NCI-H2171 treated with DMSO at 0.1 percent for 48 hours (cell line): Measurements from ENCODE around the gene ATP8A2.
"Not testable (repeated sequence)": the region's sequence is repeated elsewhere in the genome, so short reads cannot be mapped to it uniquely, and the experiment has no call there.

ENCODE experiments used
- DNase-seq: peaks from one replicate; lab custom pipeline; 2025; lab: John Stamatoyannopoulos, UW

The ATP8A2 gene

GRCh38 chr13:25463496-25463895 is 91.7 kb downstream of the ATP8A2 start:
- no peak for DNase-seq

- DNase-seq = peak; percentile 65
Observed at GRCh38 chr13:25466880-25467279, 95.1 kb downstream of the ATP8A2 start.

- DNase-seq = peak; percentile 63
Observed at GRCh38 chr13:25468325-25469168, 96.8 kb downstream of the ATP8A2 start.

GRCh38 chr13:25469169-25469525 is 97.4 kb downstream of the ATP8A2 start:
- DNase-seq = no peak

- no peak for DNase-seq
Observed at GRCh38 chr13:25473864-25474263, 102.1 kb downstream of the ATP8A2 start.

GRCh38 chr13:25478186-25478585 is 106.4 kb downstream of the ATP8A2 start:
- no peak for DNase-seq

- no peak for DNase-seq
Observed at GRCh38 chr13:25489238-25489637, 117.5 kb downstream of the ATP8A2 start.

GRCh38 chr13:25490236-25490635 is 118.5 kb downstream of the ATP8A2 start:
- DNase-seq = no peak

GRCh38 chr13:25493931-25494640 is 122.3 kb downstream of the ATP8A2 start:
- no peak for DNase-seq

- no peak for DNase-seq
Observed at GRCh38 chr13:25494698-25495411, 123.1 kb downstream of the ATP8A2 start.

GRCh38 chr13:25501231-25501630 is 129.5 kb downstream of the ATP8A2 start:
- peak; percentile 13 for DNase-seq

GRCh38 chr13:25502031-25502430 is 130.3 kb downstream of the ATP8A2 start:
- DNase-seq = no peak

- no peak for DNase-seq
Observed at GRCh38 chr13:25502551-25502950, 130.8 kb downstream of the ATP8A2 start.

GRCh38 chr13:25503856-25504255 is 132.1 kb downstream of the ATP8A2 start:
- DNase-seq = no peak

GRCh38 chr13:25507841-25508240 is 136.1 kb downstream of the ATP8A2 start:
- DNase-seq = no peak

GRCh38 chr13:25513060-25513459 is 141.3 kb downstream of the ATP8A2 start:
- DNase-seq = not testable (repeated sequence)

GRCh38 chr13:25518441-25518840 is 146.7 kb downstream of the ATP8A2 start:
- no peak for DNase-seq

GRCh38 chr13:25525884-25526283 is 154.1 kb downstream of the ATP8A2 start:
- DNase-seq = no peak

- no peak for DNase-seq
Observed at GRCh38 chr13:25528266-25528665, 156.5 kb downstream of the ATP8A2 start.

- DNase-seq = no peak
Observed at GRCh38 chr13:25529425-25529824, 157.7 kb downstream of the ATP8A2 start.

GRCh38 chr13:25538276-25538675 is 166.5 kb downstream of the ATP8A2 start:
- no peak for DNase-seq

GRCh38 chr13:25541434-25542123 is 169.8 kb downstream of the ATP8A2 start:
- DNase-seq = no peak
